Retina (tissue), 1 donor: ENCODE results near the gene TTLL13.

Source experiments
- DNase-seq: peaks from one replicate; pipeline ENCODE4 v3.0.0-alpha.2; 2016

The TTLL13 gene

DNA sequence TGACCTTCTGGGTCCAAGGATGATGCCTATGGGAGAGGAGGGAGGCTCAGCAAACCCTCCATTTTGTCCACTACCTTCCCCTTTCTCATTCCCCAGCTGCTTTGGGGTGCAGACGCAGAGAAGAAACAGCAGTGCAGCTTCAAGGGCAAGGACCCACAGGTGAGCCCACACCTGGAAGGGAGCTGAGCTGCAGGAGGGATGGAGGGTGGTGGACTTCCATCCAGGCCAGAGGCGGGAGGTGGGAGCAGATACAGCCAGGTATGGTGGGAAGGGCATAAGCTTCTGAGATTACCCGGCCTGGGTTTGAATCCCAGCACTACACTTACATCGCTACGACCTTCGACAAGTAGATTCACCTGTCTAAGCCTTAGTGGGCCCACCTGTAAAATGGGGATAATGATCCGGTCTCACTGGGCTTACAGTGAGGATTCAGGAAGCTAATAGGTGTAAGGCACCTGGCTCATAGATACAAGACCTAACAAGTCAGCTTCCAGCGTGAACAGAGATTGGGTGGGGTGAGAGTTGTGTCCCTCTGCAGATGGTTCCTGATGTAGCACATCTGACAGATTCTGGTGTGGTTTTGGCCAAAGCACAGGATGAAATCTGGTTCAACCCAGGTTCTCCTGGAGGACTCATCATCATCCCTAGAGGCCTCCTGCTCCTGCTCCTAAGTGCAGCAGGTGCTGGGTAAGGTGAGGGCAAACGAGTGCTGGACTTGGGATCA is 31.5 kb upstream of the TTLL13 start:
- DNase-seq, result no peak

DNA sequence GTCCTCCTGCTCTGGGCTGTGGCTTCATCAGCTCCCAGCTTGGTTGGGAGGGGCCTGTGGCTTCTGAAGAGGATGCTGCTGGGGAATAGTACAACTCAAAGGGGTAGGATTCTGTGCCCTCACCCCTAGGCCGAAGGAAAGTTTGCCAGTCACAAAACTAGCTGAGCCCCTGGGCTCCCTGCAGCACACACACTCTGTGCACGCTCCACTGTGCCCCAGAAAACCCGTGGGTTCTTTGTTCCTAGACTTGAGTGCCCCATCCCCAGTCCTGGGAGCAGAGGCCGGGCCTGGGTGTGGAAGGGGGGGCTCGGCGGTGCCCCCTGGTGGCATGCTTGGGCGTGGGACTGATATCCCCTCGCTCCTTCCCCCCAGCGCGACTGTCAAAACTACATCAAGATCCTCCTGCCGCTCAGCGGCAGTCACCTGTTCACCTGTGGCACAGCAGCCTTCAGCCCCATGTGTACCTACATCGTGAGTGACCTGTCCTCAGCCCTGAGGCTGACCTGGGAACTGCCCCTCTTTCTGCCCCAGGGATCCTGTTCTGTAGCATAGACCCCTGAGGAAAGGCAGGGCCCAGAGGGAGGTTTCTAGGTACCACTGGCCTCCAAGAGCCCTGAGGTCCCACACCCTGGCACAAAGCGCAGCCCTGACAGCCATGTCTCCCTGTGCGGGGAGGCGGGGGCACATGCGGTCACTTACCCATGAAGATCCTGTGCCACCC is 29.8 kb upstream of the TTLL13 start:
- peak; percentile 69 for DNase-seq

DNA sequence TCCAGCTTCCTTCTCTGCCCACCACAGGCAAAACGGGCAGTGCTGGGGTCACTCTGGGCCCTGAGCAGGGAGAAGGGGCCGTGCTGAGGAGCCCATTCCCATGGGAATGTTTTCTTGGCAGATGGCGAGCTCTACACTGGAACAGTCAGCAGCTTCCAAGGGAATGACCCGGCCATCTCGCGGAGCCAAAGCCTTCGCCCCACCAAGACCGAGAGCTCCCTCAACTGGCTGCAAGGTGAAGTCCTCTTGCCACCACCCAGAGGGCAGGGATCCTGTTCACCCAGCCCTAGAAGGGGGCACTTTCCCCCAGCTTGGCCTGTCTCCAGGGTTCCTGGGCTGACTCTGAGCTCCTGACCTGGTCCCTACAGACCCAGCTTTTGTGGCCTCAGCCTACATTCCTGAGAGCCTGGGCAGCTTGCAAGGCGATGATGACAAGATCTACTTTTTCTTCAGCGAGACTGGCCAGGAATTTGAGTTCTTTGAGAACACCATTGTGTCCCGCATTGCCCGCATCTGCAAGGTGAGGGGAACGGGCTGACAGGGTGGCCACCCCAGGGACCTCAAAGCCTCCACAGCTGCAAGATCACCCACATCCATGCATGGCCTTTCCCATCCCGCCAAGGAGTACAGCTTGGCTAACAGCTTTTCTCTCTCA is 28.0 kb upstream of the TTLL13 start:
- DNase-seq, result peak; percentile 61

DNA sequence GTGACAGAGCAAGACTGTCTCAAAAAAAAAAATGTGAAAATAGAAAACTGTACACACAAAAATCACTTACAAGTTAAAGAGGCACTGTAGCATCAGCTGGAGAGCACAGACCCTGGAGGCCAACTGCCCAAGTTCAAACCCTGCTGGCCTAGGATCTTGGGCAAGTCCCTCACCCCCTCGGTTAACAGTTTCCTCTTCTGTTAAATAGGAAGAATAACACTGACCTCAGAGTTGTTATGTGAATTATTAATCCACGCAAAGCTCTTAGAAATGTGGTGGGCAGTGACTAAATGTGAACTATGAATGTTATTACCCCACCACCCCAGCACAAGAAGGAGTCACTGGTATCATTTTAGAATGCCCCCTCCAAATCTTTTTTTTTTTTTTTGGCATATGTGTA is 26.8 kb upstream of the TTLL13 start:
- no peak for DNase-seq

DNA sequence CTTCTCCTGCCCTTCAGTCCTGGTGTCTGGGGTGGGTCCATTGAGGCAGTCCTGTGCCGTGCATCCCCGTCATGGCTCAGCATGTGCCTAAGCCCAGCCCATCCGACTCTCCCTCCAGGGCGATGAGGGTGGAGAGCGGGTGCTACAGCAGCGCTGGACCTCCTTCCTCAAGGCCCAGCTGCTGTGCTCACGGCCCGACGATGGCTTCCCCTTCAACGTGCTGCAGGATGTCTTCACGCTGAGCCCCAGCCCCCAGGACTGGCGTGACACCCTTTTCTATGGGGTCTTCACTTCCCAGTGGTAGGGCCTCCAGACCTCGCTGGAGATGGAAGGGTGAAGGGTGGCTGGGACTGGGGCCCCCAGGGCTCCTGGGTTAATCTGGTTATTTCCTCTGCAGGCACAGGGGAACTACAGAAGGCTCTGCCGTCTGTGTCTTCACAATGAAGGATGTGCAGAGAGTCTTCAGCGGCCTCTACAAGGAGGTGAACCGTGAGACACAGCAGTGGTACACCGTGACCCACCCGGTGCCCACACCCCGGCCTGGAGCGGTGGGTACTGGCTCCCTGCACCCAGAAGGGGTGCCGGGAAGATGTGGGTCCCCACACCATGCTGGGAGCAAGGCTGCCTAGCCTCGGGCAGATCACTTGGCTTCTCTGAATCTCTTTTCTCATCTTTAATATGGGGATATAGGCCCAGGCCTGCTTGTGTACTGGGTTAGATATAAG is 25.8 kb upstream of the TTLL13 start:
- no peak for DNase-seq

DNA sequence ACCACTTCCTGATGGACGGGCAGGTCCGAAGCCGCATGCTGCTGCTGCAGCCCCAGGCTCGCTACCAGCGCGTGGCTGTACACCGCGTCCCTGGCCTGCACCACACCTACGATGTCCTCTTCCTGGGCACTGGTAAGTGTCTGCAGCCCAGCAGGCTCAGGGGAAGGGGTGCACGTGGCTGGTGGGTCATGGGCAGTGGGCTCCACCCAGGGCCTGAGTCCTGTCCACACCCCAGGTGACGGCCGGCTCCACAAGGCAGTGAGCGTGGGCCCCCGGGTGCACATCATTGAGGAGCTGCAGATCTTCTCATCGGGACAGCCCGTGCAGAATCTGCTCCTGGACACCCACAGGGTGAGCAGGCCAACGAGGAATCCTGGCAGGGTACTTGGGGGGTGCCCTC is 24.3 kb upstream of the TTLL13 start:
- no peak for DNase-seq

DNA sequence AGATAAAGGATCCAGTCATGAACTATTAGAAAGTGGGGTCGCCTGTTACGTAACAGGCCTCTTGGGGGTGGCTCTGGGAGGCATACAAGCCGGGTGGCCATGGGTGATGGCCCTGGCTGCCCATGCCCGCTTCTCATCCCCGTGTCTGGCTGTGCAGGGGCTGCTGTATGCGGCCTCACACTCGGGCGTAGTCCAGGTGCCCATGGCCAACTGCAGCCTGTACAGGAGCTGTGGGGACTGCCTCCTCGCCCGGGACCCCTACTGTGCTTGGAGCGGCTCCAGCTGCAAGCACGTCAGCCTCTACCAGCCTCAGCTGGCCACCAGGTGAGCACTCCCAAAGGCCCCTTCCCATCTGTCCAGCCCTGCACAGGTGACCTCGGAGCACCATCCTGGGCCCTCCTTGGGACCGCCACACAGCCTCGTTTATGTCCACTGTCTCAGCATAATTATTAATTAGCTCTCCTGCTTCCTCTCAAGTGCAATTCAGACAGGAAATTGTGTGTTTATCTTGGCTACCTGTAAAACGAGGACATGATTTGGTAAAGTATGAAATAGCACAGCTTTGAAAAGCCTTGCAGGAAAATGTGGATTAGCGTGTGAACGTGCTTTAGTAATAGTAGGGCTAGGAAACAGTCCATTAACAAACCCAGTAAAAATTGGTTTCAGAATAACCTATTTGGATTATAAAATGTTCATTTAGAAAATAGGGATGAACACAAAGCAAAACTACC is 23.7 kb upstream of the TTLL13 start:
- DNase-seq, result no peak

DNA sequence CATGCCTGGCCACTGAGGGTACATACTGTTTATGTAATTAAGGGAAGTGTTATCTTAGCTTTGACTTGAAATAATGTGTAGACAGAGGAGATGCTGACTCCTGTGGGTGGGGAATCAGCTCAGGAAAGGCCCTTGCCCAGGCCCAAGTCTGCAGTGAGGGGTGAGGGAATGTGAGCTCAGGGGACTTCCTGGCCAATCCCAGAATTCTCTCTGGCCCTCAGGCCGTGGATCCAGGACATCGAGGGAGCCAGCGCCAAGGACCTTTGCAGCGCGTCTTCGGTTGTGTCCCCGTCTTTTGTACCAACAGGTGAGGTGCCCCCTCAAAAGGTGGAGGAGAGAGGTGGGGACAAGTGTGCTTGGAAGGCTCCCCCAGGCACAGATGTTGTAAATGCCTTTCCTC is 22.0 kb upstream of the TTLL13 start:
- no peak for DNase-seq

DNA sequence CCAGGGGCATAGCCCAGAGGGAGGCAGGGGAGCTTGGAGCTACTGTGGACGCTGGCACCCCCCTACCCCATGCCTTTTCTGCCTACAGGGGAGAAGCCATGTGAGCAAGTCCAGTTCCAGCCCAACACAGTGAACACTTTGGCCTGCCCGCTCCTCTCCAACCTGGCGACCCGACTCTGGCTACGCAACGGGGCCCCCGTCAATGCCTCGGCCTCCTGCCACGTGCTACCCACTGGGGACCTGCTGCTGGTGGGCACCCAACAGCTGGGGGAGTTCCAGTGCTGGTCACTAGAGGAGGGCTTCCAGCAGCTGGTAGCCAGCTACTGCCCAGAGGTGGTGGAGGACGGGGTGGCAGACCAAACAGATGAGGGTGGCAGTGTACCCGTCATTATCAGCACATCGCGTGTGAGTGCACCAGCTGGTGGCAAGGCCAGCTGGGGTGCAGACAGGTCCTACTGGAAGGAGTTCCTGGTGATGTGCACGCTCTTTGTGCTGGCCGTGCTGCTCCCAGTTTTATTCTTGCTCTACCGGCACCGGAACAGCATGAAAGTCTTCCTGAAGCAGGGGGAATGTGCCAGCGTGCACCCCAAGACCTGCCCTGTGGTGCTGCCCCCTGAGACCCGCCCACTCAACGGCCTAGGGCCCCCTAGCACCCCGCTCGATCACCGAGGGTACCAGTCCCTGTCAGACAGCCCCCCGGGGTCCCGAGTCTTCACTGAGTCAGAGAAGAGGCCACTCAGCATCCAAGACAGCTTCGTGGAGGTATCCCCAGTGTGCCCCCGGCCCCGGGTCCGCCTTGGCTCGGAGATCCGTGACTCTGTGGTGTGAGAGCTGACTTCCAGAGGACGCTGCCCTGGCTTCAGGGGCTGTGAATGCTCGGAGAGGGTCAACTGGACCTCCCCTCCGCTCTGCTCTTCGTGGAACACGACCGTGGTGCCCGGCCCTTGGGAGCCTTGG is 21.3 kb upstream of the TTLL13 start:
- no peak for DNase-seq

DNA sequence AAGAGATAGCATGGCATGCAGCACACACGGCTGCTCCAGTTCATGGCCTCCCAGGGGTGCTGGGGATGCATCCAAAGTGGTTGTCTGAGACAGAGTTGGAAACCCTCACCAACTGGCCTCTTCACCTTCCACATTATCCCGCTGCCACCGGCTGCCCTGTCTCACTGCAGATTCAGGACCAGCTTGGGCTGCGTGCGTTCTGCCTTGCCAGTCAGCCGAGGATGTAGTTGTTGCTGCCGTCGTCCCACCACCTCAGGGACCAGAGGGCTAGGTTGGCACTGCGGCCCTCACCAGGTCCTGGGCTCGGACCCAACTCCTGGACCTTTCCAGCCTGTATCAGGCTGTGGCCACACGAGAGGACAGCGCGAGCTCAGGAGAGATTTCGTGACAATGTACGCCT is 20.4 kb upstream of the TTLL13 start:
- DNase-seq, result no peak

DNA sequence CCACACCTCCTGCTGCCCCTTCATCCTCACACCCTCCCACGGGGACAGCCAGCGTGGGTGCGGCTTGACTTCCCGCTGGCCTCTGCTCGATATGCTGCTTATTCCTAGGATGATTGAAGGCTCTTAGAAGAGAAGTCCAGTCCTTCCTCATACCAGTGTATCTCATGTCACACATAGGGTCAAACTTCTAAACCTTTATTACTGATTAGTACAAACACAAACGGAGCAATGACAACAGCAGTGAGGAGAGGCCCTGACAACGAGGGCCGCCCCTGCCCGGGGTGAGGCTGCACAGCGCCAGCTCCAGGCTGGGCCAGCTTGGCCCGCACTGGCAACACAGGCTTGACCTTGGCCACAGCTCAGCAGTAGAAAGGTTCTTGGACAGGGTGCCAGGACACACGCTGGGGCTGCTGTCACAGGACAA is 19.3 kb upstream of the TTLL13 start:
- no peak for DNase-seq

DNA sequence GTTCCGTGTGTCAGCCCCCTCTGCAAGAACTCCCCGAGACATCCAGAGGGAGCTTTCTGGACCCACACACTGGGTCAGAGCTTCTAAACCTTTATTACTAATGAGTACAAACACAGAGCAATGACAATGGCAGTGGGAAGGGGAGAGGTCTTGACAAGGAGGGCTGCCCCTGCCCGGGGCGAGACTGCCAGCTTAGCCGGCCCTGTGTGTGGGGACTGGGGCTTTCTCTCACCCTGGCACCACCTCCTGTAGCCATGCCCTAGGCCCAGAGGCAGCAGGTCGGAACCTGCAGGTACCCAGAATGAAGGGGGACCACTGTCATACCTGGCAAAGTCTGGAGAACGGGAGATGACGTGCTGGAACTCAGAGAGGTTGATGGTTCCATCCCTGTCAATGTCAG is 18.7 kb upstream of the TTLL13 start:
- DNase-seq, result no peak

DNA sequence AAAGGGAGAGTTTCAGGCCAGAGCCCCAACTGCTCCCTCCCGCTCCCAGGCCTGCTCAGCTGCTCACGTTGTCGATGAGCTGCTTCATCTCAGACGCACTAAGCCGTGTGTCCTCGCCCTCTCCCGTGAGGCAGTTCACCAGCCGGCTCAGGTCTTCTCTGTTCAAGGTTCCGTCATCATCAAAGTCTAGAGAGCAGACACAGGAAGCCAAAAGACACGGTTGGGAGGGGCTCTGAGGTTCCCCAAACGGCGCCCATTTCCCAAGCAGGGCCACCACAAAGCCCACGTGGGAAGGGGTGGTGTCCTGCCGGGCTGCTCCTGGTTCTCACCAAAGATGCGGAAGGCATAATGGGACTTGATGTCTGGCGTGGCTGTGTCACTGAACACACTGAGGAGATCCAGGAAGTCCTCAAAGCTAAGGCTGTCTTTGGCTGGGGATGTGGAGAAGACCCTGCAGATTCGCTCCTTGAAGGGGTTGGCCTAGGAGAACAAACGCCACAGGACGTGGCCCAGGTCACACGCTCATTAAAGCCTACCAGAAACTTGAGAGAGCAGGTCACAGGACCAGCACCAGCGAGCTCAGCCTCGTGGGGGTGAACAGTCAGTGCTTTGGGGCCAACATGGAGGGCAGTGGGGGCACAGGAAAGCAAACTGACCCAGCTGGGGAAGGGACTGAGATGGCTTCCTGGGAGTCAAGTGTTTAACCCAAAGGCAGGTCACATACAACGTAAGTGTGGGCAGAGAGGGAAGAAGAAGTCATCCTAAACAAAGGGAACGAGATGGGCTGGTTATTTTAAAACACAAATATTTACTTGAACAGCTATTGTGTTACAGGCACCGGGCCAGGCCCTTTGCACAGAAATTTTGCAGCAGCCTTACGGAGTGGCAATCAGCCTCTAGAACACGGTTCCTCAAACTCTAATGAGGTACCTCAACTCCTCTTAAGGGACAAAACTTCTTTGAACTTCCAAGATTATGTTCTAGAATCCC is 18.0 kb upstream of the TTLL13 start:
- no peak for DNase-seq

DNA sequence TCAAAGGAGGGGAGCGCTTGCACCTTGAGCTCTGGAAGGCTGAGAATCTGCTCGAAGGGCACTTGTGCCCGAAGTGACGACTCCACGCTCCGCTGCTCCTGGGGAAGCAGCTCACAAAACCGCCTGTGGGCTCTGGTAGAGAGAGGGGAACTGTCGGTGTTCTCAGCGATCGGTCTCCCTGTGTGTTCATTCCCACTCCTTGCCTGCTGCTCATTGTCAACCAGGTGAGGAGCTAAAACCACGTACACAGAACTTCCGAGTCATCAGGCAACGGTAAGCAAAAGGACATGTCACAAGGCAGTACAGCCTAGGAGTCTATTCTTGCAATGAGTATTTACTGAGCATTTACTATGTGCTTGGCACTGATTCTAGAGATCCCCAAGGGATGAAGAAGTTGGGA is 17.2 kb upstream of the TTLL13 start:
- DNase-seq, result no peak

DNA sequence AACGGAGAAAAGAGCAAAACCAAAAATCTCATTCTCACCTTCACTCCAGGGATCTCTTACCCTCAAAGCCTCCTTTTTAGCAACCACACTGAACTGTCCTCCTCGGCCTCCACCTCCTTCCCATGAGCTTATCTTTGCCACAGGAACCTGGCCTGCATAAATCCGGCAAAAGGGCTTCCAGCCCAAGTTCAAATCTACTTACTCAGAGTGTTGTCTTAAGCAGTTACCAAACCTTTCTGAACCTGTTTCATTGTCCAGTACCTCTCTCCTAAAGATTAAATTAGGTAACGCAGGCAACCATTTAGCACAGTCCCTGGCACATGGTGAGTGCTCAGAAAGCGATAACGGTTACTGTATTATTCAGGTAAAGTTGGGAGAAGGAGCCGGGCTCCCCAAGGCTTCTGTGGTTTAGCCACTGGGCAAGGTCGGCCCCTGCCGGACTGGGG is 16.4 kb upstream of the TTLL13 start:
- DNase-seq, result no peak

DNA sequence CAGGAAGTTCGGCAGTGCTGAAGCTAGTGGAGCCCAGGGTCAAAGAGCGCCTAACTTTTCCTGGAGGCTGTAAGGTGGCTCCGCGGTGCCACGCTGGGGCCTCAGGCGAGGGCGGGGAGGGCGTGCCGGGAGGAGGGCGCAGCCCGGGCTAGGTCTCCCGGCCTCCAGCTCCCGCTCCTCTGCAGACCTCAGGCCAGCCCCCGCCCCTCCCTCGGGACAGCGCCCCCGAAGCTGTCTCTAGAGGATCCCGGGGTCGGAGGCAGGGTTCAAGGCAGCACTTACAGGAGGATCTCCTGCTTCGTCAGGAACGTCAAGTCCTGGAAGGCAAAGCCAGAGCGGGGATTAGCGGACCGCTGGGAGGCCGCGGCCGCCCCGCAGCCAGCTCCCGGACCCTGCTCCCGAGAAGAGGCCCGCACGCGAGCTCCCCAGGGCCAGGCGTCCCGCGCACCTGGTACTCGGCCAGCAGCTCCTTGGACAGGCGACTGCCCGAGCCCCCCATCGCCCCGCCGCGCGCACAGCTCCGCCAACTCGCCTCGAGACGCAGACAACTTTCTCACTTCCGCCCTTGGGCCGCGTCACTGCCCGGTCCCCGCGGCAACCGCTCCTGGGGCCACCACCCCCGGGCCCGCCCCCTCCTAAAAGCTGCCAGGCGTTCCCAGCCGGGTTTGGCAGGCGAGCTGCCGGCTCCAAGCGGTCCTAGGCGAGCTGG is 15.8 kb upstream of the TTLL13 start, which contains the start of gene CIB1:
CIB1 (minus strand) TSS at position 555 of the 709 bp plus-strand sequence; CDS start at position 499, 56 bp downstream.
- peak; percentile 92 for DNase-seq

DNA sequence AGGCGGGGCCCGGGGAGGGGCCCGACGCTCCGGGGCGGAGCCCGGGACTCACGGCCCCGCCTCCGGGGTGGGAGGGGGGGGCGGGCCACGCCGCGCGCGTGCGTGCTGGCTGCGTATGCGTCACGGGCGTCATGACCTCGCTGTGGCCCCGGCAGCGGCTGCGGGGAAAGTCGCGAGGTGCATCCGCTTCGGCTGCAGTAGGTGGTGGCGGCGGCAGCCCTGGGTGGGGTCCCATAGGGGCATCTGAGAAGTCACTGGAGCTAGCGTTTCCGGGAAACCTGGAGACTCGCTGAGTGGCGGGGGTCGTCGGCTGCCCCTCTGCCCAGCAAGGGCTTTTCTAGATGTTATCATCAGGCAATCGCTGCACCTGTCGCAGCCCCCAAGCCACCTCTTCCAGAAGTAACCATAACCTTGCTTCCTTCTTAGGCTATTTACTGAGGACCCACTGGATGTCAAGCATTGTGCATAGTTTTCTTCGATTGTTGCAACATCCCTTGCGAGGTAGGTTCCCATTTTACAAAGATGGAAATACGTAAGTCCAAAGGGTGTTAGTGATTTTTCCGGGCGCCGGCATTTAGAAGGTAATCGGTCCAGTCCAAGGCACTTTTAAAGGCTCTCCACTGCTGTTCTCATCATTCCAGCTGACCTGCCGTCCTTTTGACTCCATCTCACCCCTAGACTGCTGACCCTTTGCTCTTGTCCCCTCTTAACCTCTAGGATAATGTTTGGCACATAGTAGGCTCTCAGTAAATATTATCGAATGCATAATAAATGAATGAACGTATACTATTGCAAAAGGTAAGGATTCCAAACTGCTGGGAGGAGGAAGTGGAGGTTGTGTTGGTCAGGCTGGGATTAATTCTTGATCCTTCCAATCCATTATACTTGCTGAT is 15.0 kb upstream of the TTLL13 start, which contains the start of gene GDPGP1:
GDPGP1 (plus strand) TSS at position 114 of the 893 bp plus-strand sequence. CDS start 6,700 bp downstream, outside the sequence.
- no peak for DNase-seq

DNA sequence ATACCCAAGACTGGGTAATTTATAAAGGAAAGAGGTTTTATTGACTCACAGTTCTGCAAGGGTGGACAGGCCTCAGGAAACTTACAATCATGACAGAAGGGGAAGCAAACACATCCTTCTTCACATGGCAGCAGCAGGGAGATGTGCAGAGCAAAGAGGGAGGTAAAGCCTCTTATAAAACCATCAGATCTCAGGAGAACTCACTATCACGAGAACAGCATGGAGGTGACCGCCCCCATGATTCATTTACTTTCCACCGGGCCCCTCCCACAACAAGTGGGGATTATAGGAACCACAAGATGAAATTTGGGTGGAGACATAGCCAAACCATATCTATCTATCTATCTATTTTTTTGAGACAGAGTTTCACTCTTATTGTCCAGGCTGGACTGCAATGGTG is 10.0 kb upstream of the TTLL13 start:
- no peak for DNase-seq
